Measurements from ENCODE around the gene THSD7A. TPM values are rescaled to one million over a fixed set of nuclear protein-coding genes. Genes with fewer than 3 reads are reported as not detected.
A peak's percentile ranks its signal among the peaks of the same experiment; 100 is the strongest.

The THSD7A gene
- total and polyA plus RNA-seq, 5 experiments from 2014 or later: not detected

- Mint-ChIP-seq H3K4me3 (no peak overlapping the region), H3K4me1 (peaks cover 0 to 16% (median 12%) of the 10 kb centered on the region in 4 donors), H3K27me3 (peaks cover 16 to 25% (median 20%) of the 10 kb centered on the region in 5 donors), H3K36me3 (no peaks in the 10 kb centered on the region), H3K27ac (no peak overlapping the region), H3K9me3 (peaks cover 0 to 9% (median 1%) of the 10 kb centered on the region in 9 donors)
- POLR2A ChIA-PET: no interaction called here
- DNase-seq (no peak), ATAC-seq (no peak)
These were observed 3.3 kb upstream of the THSD7A start for GRCh38 chr7:11835260-11835659.

- H3K4me3 Mint-ChIP-seq: no peak overlapping the region
These were observed 1.4 kb upstream of the THSD7A start for GRCh38 chr7:11833431-11833830.

GRCh38 chr7:11831156-11831735 lies 752 bp downstream of the THSD7A start:
- Mint-ChIP-seq H3K27ac (peak overlapping the region in 1 of 10 donors; percentile 7), H3K27me3 (peaks cover 27 to 51% (median 36%) of the 10 kb centered on the region in 5 donors), H3K36me3 (no peaks in the 10 kb centered on the region), H3K4me1 (peaks cover 0 to 16% (median 12%) of the 10 kb centered on the region in 4 donors), H3K9me3 (no peaks in the 10 kb centered on the region), H3K4me3 (peak overlapping the region in 7 of 10 donors; percentile 11 to 45 (median 28))
- DNase-seq (no peak), ATAC-seq (no peak)
- POLR2A ChIA-PET: no interaction called here

More at GRCh38 chr7:11833431-11833830, 1.4 kb upstream of the THSD7A start:
- H3K27me3 Mint-ChIP-seq: peaks cover 23 to 37% (median 27%) of the 10 kb centered on the region in 5 donors
- DNase-seq (no peak), ATAC-seq (no peak)
- POLR2A ChIA-PET: no interaction called here
- no peaks in the 10 kb centered on the region for H3K36me3 Mint-ChIP-seq
- H3K4me1 Mint-ChIP-seq: peaks cover 0 to 16% (median 12%) of the 10 kb centered on the region in 4 donors
- H3K27ac Mint-ChIP-seq: no peak overlapping the region
- H3K9me3 Mint-ChIP-seq: peaks cover 0 to 9% (median 1%) of the 10 kb centered on the region in 9 donors

GRCh38 chr7:11830582-11831155 lies 1.3 kb downstream of the THSD7A start:
- H3K9me3 Mint-ChIP-seq: no peaks in the 10 kb centered on the region
- H3K27ac Mint-ChIP-seq: no peak overlapping the region
- no peaks in the 10 kb centered on the region for H3K36me3 Mint-ChIP-seq
- DNase-seq: no peak
- peaks cover 0 to 16% (median 12%) of the 10 kb centered on the region in 4 donors for H3K4me1 Mint-ChIP-seq
- H3K27me3 Mint-ChIP-seq: peaks cover 27 to 51% (median 36%) of the 10 kb centered on the region in 5 donors
- H3K4me3 Mint-ChIP-seq: peak overlapping the region in 4 of 10 donors; percentile 1 to 36 (median 22)
- ATAC-seq: no peak
- POLR2A ChIA-PET: no interaction called here

GRCh38 chr7:11829954-11830353 lies 2.0 kb downstream of the THSD7A start:
- no peak for DNase-seq
- Mint-ChIP-seq H3K9me3 (no peaks in the 10 kb centered on the region), H3K36me3 (no peaks in the 10 kb centered on the region), H3K4me1 (peaks cover 0 to 16% (median 12%) of the 10 kb centered on the region in 4 donors), H3K27me3 (peaks cover 27 to 51% (median 36%) of the 10 kb centered on the region in 5 donors), H3K4me3 (no peak overlapping the region), H3K27ac (no peak overlapping the region)
- POLR2A ChIA-PET: no interaction called here
- ATAC-seq: no peak

- no peak overlapping the region for H3K4me3 Mint-ChIP-seq
- no peak for DNase-seq
- H3K27ac Mint-ChIP-seq: no peak overlapping the region
- no peak for ATAC-seq
- peaks cover 0 to 9% (median 3%) of the 10 kb centered on the region in 9 donors for H3K9me3 Mint-ChIP-seq
- no peaks in the 10 kb centered on the region for H3K4me1 Mint-ChIP-seq
- H3K36me3 Mint-ChIP-seq: no peaks in the 10 kb centered on the region
- POLR2A ChIA-PET: no interaction called here
- peaks cover 0 to 3% (median 0%) of the 10 kb centered on the region in 5 donors for H3K27me3 Mint-ChIP-seq
These were observed 12.1 kb downstream of the THSD7A start for GRCh38 chr7:11819947-11820346.

GRCh38 chr7:11819271-11819670 lies 12.7 kb downstream of the THSD7A start:
- no peaks in the 10 kb centered on the region for H3K36me3 Mint-ChIP-seq
- POLR2A ChIA-PET: no interaction called here
- no peak for ATAC-seq

GRCh38 chr7:11818281-11818680 lies 13.7 kb downstream of the THSD7A start:
- H3K27ac Mint-ChIP-seq: no peak overlapping the region
- POLR2A ChIA-PET: no interaction called here
- peaks cover 0 to 3% (median 0%) of the 10 kb centered on the region in 5 donors for H3K27me3 Mint-ChIP-seq
- no peaks in the 10 kb centered on the region for H3K36me3 Mint-ChIP-seq
- no peak overlapping the region for H3K4me3 Mint-ChIP-seq
- DNase-seq (no peak), ATAC-seq (no peak)
- H3K4me1 Mint-ChIP-seq: no peaks in the 10 kb centered on the region
- H3K9me3 Mint-ChIP-seq: peaks cover 0 to 9% (median 3%) of the 10 kb centered on the region in 9 donors

More at GRCh38 chr7:11819271-11819670, 12.7 kb downstream of the THSD7A start:
- DNase-seq: no peak
- peaks cover 0 to 3% (median 0%) of the 10 kb centered on the region in 5 donors for H3K27me3 Mint-ChIP-seq
- no peak overlapping the region for H3K27ac Mint-ChIP-seq
- H3K4me3 Mint-ChIP-seq: no peak overlapping the region
- H3K4me1 Mint-ChIP-seq: no peaks in the 10 kb centered on the region
- peaks cover 0 to 9% (median 3%) of the 10 kb centered on the region in 9 donors for H3K9me3 Mint-ChIP-seq

GRCh38 chr7:11817111-11817740 lies 14.8 kb downstream of the THSD7A start:
- DNase-seq (no peak), ATAC-seq (no peak)
- POLR2A ChIA-PET: no interaction called here
- Mint-ChIP-seq H3K4me3 (no peak overlapping the region), H3K27me3 (peaks cover 0 to 3% (median 0%) of the 10 kb centered on the region in 5 donors), H3K36me3 (no peaks in the 10 kb centered on the region), H3K27ac (no peak overlapping the region), H3K4me1 (no peaks in the 10 kb centered on the region), H3K9me3 (peaks cover 0 to 9% (median 3%) of the 10 kb centered on the region in 9 donors)

- ATAC-seq (no peak), DNase-seq (no peak)
- Mint-ChIP-seq H3K9me3 (no peaks in the 10 kb centered on the region), H3K4me3 (no peak overlapping the region), H3K27me3 (no peaks in the 10 kb centered on the region), H3K36me3 (no peaks in the 10 kb centered on the region), H3K4me1 (no peaks in the 10 kb centered on the region), H3K27ac (no peak overlapping the region)
- POLR2A ChIA-PET: no interaction called here
These were observed 20.3 kb downstream of the THSD7A start for GRCh38 chr7:11811709-11812108.

- no peak overlapping the region for H3K4me3 Mint-ChIP-seq
- no peaks in the 10 kb centered on the region for H3K4me1 Mint-ChIP-seq
- no peak for ATAC-seq
- no peaks in the 10 kb centered on the region for H3K9me3 Mint-ChIP-seq
- no peak for DNase-seq
- H3K27ac Mint-ChIP-seq: no peak overlapping the region
- no peaks in the 10 kb centered on the region for H3K27me3 Mint-ChIP-seq
- POLR2A ChIA-PET: no interaction called here
- H3K36me3 Mint-ChIP-seq: no peaks in the 10 kb centered on the region
These were observed 21.9 kb downstream of the THSD7A start for GRCh38 chr7:11810043-11810625.

GRCh38 chr7:11807000-11807399 lies 25.0 kb downstream of the THSD7A start:
- H3K36me3 Mint-ChIP-seq: no peaks in the 10 kb centered on the region
- no peak for DNase-seq
- no peaks in the 10 kb centered on the region for H3K27me3 Mint-ChIP-seq
- H3K4me3 Mint-ChIP-seq: no peak overlapping the region
- no peaks in the 10 kb centered on the region for H3K4me1 Mint-ChIP-seq
- no peaks in the 10 kb centered on the region for H3K9me3 Mint-ChIP-seq
- ATAC-seq: no peak
- POLR2A ChIA-PET: no interaction called here
- H3K27ac Mint-ChIP-seq: no peak overlapping the region

GRCh38 chr7:11804621-11805020 lies 27.4 kb downstream of the THSD7A start:
- Mint-ChIP-seq H3K27ac (no peak overlapping the region), H3K27me3 (no peaks in the 10 kb centered on the region), H3K9me3 (no peaks in the 10 kb centered on the region), H3K36me3 (no peaks in the 10 kb centered on the region), H3K4me3 (no peak overlapping the region), H3K4me1 (no peaks in the 10 kb centered on the region)
- DNase-seq (no peak), ATAC-seq (no peak)
- POLR2A ChIA-PET: no interaction called here
